ENCODE measurements around the gene SMKR1.
"Not testable (repeated sequence)": the region's sequence is repeated elsewhere in the genome, so short reads cannot be mapped to it uniquely, and the experiment has no call there.

SMKR1 gene

DNA sequence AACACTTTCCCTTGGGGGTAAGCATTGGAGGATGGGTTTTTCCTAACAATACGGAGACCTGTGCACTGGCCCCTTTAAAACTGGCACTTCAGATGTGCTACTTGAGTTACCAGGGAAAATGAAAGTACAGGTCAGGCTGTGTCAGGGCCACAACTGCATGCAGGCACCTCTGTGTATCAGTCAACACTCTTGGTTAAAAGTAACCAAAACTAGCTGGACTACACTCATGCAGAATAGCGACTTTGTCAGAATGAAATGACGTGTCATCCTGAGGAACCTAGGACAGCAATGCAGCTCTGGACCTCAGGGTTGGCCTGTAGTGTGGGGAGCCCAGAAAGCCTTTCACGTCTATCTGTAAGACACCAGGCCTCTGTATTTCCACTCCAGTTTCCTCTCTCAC lies 33.8 kb upstream of the SMKR1 start:
- H3K27ac ChIP-seq: no peak overlapping the region
- no peak for TF ChIP-seq ZFX (IDR thresholded peaks at IDR 0.05; ENCODE audit: borderline replicate concordance)
- TF ChIP-seq, protein P1, sequence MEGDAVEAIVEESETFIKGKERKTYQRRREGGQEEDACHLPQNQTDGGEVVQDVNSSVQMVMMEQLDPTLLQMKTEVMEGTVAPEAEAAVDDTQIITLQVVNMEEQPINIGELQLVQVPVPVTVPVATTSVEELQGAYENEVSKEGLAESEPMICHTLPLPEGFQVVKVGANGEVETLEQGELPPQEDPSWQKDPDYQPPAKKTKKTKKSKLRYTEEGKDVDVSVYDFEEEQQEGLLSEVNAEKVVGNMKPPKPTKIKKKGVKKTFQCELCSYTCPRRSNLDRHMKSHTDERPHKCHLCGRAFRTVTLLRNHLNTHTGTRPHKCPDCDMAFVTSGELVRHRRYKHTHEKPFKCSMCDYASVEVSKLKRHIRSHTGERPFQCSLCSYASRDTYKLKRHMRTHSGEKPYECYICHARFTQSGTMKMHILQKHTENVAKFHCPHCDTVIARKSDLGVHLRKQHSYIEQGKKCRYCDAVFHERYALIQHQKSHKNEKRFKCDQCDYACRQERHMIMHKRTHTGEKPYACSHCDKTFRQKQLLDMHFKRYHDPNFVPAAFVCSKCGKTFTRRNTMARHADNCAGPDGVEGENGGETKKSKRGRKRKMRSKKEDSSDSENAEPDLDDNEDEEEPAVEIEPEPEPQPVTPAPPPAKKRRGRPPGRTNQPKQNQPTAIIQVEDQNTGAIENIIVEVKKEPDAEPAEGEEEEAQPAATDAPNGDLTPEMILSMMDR (IDR thresholded peaks at IDR 0.05): no peak

DNA sequence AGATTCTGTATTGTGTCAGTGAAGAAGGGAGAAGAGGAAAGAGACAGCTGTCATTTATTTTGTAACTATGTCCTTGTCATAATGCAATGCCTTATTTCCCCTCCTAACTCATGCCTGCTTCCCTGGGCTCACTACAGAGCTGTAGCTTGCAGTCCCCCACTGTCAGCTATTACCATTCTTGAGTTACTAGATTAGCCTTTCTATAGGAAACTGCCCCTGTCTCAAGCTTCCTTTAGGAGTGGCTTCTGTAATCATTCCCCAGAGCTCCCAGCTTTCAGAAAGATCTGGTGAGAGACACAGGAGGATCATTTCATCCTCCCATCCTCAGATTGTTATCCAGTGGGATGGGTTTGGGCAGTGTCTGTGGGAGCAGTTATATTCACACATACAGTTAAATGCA lies 32.4 kb upstream of the SMKR1 start:
- TF ChIP-seq, protein P1 (IDR thresholded peaks at IDR 0.05): no peak
- no peak for TF ChIP-seq ZFX (IDR thresholded peaks at IDR 0.05; ENCODE audit: borderline replicate concordance)
- no peak overlapping the region for H3K27ac ChIP-seq

DNA sequence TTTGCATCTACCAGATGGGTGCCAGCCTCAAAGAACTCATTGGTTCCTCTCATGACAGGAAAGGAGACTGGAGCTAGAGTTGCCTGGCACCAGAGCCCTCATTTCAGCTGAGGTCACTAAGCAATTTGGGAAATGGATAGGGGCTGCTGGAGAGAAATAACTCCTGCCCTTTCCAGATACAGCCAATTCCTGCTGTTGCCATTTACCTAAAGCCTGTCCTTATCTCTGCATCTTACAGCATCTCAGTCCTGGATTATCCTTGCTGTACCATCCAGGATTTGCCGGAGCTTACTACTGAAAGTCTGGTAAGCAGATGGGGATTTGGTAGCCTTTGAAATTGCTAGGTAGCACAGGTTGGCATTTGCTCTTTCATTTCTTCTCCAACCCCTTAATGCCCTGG lies 31.9 kb upstream of the SMKR1 start:
- no peak for TF ChIP-seq ZFX (IDR thresholded peaks at IDR 0.05; ENCODE audit: borderline replicate concordance)
- TF ChIP-seq, protein P1 (IDR thresholded peaks at IDR 0.05): no peak
- H3K27ac ChIP-seq: no peak overlapping the region

DNA sequence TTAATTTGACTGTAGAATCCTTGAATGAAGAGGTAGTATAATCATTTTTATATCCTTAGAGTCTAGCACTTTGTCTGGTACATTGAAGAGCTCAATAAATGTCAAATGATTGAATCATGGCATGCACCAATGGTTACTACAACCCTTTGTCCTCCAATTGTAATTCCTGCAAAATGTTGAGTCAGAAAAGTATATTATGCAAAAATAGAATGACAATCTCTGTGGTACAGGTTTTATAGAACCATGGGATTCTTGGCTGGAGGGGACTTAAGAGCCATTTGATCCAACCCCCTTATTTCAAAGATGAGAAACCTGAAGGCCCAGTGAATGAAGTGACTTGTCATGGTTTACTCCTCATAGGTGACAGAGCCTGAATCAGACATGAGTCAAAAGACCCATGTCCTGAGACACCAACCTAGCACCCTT lies 30.9 kb upstream of the SMKR1 start:
- no peak overlapping the region for H3K27ac ChIP-seq
- TF ChIP-seq, protein P1 (IDR thresholded peaks at IDR 0.05): no peak
- TF ChIP-seq ZFX (IDR thresholded peaks at IDR 0.05; ENCODE audit: borderline replicate concordance): no peak

DNA sequence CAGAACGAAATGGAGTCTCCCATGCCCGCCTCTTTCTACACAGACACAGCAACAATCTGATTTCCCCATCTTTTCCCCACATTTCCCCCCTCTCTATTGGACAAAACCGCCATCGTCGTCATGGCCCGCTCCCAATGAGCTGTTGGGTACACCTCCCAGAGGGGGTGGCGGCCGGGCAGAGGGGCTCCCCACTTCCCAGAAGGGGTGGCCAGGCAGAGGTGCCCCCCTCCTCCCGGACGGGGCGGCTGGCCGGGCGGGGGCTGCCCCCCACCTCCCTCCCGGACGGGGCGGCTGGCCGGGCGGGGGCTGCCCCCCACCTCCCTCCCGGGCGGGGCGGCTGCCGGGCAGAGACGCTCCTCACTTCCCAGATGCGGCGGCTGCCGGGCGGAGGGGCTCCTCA lies 26.4 kb upstream of the SMKR1 start:
- not testable (repeated sequence) for H3K27ac ChIP-seq

DNA sequence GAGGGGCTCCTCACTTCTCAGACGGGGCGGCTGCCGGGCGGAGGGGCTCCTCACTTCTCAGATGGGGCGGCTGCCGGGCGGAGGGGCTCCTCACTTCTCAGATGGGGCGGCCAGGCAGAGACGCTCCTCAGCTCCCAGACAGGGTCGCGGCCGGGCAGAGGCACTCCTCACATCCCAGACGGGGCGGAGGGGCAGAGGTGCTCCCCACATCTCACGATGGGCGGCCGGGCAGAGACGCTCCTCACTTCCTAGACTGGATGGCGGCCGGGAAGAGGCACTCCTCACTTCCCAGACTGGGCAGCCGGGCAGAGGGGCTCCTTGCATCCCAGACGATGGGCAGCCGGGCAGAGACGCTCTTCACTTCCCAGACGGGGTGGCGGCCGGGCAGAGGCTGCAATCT lies 25.9 kb upstream of the SMKR1 start:
- H3K27ac ChIP-seq: not testable (repeated sequence)

DNA sequence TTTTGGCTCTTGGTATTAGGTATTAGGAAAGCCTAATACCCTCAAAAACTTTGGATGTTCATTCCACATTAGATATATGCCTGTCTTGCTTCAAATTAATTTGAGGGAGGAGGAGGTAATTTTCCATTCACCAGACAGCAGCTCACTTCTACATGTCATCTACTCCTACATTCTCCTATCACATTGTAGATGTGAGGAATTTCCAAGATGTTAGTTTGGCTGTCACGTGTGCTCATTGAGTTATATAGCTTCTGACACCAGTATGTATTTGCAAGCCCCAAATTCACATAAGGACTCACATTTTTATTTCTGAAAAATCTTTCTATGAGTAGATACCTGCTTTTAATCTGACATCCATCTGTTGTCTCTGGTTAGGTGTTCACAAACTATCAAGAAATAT lies 22.5 kb upstream of the SMKR1 start:
- no peak overlapping the region for H3K27ac ChIP-seq
- TF ChIP-seq, protein P1 (IDR thresholded peaks at IDR 0.05): no peak
- no peak for TF ChIP-seq ZFX (IDR thresholded peaks at IDR 0.05; ENCODE audit: borderline replicate concordance)

DNA sequence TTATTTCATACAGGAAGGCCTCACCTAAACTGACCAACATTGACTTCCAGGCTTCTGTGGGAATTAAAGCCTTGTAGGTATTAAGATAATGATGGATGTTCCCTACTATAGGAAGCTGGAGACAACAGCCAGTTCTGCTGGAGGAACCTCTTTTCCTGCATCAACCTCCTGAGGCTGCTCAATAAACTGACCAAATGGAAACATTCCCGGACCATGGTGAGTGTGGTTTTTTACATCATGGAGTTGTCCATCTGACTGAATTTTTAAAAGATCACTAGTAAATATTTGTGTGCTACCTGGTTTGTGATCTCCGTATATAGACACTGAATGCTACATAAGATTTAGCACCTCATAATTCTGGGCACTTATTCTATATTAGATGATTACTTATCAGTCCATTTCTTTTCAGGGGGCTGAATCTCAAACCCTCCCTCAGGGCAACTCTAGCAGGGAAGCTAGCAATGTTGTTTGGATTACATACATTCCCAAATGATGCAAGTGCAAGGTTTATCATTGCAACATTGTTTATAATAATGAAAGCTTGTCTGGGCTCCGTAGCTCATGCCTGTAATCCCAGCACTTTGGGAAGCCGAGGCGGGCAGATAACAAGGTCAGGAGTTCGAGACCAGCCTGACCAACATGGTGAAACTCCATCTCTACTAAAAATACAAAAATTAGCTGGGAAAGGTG lies 21.5 kb upstream of the SMKR1 start:
- H3K27ac ChIP-seq: no peak overlapping the region
- TF ChIP-seq, protein P1 (IDR thresholded peaks at IDR 0.05): no peak
- no peak for TF ChIP-seq ZFX (IDR thresholded peaks at IDR 0.05; ENCODE audit: borderline replicate concordance)

DNA sequence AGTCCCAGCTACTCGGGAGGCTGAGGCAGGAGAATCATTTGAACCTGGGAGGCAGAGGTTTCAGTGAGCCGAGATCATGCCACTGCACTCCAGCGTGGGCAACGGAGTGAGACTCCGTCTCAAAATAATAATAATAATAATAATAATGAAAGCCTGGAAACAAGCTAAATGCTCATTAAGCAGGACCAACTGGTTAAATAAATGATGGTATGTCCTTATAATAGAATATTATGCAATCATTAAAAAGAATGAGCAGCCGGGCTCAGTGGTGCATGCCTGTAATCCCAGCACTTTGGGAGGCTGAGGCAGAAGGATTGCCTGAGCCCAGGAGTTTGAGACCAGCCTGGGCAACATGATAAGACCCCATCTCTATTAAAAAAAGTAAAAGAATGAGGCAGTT lies 21.0 kb upstream of the SMKR1 start:
- H3K27ac ChIP-seq: not testable (repeated sequence)
